T-helper 22 cell (primary cell): Measurements from ENCODE around the gene ZFPM1.
"Not testable (repeated sequence)": the region's sequence is repeated elsewhere in the genome, so short reads cannot be mapped to it uniquely, and the experiment has no call there.

Experiments
- DNase-seq: peaks from one replicate; pipeline ENCODE4 v3.0.0-alpha.2; 2020; ENCODE audit warnings: low read depth

ZFPM1 gene

DNA sequence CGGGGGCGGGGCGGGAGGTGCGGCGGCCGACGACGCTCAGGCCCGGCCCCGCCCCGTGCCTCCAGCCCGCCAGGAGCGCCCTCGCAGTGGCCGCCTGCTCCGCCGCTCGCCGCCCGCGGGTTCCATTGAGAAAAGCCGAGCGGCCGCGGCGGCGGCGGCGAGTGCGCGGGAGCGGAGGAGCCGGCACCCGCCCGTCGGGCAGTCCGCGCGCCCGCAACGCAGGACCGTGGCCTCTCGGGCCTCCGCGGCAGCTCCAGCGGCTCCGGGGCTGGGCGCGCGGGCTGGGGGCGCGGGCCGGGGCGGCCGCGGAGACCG, at the start of gene ZFPM1:
TSS of gene ZFPM1 (plus strand) at position 64 of the 315 bp plus-strand sequence. CDS start 359 bp downstream, outside the sequence.
- DNase-seq: no peak

DNA sequence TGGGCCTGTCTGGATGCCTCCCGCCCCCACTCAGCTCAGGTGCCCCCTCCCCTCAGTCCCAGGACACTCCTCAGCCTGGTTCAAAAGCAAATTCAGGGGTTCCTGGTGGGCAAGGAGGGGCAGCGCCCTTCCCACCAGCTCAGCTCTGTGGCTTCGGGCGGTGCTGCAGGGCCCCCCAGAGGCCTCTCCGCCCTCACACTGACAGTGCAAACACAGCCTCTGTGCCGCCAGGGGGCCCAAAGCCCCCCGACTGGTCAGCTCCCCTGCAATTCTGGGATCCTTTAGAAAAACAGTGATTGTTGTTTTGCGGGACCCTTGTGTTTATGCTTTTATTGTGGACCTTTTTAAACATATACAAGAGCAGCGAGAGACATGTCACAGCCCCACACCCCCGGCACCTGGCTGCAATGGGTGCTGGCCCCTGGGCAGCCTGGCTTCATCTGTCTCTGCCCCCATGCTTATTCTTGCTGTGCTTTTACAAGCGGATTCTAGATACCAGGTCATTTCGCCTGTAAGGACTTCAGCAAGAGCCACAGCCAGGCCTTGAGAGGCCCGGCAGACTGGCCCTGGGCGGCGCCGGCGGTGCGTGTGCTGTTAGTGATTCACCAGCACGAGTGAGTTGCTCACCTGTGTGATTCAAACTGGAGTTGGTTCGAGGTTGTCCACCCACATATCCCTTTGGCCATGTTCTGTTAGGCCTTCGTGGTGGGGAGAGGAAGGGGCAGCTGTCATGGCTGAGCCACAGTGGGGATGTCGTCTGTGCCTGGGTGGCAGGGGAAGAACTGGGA, 49.1 kb upstream of the ZFPM1 start:
- DNase-seq: no peak

DNA sequence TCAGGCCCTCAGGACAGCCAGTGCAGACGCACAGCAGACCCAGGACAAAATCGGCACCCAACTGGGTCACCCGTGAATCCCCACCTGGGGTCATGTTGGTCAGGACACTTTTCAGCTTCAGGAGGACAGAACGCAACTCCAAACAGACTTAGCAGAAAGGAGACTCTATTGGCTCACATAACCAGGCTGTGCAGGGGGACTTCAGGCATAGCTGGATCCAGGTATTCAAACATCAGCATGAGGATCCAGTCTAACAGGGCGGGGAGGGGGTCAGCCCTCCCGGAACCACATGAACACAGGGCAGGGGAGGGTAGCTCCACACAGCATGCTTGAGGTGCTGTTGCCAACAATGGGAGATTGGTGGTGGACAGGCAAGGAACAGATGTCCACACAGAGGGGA, 48.3 kb upstream of the ZFPM1 start:
- DNase-seq: no peak

DNA sequence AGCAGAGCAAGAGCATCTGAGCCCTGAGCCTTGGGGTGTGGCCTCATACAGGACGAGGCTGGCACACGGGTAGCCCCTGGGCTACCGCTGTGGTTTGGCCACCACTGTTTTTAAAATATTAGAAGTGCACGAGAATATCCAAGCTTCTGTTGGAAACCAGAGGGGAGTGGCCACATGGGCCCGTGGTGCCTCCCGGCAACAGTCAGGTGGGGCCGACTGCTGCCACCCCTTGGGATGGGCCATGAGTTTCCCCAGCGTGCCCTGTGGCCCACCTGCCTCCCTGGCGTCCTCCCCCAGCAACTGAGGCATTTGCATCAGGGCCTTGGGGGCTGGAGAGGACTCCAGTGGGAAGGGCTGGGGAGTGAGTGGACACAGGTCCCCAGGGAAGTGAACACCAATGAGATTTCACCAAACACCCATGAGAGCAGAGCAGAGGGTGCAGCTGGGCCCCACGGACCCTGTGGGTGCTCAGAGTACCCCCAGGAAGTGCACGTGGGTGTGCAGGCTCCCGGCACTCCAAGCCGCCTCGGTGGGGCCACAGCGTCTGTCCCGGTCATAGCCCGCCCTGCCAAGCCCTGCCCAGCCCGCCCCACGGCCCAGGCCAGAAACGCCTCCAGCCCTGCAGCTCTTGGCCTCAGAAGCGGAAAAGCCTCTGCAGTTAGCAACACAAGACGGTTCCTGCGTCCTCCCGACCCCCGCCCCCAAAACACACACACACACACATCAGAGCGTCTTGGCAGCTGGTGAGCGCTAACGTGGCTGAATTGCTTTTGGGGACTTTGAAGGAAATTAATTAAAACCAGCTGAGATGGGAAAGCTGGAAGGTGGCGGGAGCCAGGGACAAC, 47.6 kb upstream of the ZFPM1 start:
- DNase-seq: no peak

DNA sequence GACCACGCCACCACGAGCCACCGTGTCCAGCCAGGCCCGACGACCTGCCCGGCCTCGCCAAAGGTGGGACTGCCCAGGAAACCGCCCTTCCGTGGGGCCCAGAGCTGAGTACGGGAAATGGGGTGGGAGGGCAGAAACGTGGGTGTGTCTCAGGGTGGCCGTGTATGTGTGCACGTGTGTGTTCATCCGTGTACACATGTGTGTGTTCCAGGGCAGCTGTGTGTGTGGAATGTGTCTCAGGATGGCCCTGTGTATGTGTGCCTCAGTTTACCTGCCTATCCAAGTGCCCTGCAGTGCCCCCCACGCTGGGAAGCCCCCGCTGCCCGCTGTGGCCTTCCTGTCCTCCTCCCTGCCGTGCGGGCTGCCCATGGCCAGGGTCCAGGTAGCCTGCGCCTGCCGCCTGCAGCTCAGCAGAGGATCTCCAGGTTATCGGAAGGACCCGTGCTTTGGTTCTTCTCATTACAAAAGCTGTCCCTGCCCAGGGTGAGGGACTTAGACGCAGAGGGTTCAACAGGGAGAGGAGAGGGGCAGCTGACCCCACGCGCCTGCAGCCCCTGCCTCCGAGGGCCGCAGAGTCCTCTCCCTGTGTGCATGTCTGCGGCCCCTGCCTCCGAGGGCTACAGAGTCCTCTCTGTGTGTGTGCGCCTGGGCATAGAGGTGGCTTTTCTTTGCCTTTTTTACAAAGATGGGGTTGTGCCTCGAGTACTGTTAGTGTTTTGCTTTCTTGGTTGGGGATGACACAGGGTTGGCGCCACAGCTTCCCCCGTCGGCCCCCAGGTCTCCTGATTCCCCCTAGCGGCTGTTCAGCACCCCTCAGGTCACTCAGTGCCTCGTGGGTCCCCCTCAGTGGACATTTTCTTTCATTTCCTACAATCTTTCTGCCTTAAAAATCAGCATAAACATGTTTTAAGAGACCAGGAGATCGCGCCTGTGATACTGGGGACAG, 46.7 kb upstream of the ZFPM1 start:
- DNase-seq: no peak

DNA sequence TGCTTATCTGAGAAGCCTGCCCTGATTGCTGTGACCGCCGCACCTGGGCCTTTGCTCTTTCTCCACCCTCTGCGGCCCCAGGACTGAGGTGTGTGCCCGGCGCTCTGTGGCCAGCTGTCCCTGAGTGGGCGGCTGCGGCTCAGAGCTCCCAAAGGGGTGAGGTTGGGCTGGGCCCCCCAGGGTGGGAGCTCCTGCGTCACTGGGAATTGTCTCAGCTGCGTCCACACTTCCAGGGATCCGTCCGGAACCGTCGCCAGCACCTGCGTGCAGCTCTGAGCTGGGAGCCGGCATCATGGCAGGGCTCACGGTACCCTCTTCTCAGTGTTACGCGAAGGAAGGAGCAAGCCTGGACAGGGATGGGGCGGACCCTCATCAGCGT, 46.0 kb upstream of the ZFPM1 start:
- no peak for DNase-seq

DNA sequence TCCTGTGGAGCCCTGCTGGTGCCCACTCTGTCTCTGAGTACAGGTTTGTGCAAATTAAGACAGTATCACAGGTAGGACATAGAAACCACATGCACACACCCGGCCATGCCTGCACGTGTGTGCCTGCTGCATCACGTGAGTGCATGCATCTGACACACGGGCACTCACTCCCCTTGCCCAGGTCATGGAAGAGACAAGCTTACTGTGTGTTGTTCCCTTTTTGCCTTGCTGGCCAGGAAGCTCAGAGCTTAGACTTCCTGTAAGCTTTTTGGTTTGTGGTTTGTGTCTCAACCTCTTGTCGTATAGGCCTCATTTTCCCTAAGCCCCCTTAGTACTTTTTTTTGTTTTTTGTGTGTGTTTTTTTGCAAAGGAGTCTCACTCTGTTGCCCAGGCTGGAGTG, 45.3 kb upstream of the ZFPM1 start:
- DNase-seq: no peak

DNA sequence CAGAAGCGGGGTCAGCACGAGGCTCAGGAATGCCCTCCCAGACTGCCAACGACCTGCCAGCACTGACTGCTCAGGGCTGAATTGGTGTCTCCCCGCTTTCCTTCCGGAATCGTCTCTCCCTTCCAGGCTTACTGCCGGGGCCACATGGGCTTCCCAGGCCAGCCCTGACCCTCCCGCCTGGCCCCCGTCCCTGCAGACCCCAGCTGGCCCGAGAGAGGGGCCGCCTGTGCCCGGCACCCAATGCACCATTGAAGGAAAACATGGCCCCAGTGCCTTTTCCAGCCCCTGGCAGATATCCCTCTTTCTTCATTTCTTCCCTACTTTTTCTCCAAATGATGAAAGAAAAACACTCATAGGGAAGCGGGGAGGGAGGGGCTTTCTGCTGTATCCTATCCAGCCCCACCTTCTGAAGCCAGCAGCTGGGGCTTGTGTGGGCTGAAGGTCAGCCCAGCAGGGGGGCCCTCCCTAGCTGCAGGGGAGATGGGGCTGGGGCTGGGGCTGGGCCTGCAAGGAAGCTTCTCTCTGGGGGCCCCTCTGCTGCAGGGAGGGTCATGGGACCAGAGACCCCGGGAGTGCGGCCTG, 44.4 kb upstream of the ZFPM1 start:
- DNase-seq: no peak

DNA sequence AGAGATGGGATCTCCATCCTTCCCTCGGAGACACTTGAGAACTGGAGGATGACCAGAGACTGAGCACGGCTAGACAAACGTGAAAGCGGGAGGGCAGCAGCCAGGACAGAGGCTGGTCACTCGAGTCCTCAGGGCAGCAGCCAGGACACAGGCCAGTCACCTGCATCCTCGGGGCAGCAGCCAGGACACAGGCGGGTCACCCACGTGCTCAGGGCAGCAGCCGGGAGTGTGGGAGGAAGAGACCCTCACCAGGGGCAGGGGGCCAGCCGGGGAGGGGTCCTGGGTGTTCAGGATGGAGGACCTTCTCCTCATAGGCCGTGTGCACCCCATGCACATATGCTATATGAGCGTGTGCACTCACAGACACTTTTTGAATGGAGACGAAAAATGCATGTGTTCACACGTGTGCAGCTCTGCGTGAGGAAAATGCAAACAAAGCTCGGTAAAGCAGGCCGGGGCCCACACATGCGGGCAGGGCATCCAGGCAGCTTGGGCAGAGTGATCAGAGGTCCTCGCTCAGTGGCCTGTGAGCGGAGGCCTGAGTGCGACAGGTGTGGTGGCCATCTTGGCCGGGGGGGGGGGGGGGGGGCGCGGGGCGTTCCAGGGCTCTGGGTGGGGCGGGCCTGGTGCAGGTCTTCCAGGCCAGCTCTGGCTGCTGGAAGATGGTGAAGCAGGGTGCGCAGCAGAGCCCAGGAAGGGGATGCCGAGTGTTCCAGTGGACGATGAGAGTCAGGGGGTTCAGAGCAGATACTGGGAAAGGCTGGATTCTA, 43.6 kb upstream of the ZFPM1 start:
- no peak for DNase-seq

DNA sequence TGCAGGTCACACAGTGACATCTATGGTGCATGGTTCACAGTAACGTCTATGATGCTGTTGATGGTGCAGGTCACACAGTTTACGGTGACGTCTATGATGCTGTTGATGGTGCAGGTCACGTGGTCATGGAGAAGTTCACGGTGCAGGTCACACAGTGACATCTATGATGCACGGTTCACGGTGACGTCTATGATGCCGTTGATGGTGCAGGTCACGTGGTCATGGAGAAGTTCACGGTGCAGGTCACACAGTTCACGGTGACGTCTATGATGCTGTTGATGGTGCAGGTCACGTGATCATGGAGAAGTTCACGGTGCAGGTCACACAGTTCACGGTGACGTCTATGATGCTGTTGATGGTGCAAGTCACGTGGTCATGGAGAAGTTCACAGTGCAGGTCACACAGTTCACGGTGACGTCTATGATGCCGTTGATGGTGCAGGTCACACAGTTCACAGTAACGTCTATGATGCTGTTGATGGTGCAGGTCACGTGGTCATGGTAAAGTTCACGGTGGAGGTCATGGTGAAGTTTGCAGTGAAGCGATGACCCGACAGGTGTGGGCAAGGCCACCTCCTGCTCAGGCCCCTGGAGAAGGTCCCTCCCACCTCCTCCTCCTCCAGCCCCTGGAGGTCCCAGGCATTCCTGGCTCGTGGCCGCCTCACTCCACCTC, 42.6 kb upstream of the ZFPM1 start:
- DNase-seq: not testable (repeated sequence)

DNA sequence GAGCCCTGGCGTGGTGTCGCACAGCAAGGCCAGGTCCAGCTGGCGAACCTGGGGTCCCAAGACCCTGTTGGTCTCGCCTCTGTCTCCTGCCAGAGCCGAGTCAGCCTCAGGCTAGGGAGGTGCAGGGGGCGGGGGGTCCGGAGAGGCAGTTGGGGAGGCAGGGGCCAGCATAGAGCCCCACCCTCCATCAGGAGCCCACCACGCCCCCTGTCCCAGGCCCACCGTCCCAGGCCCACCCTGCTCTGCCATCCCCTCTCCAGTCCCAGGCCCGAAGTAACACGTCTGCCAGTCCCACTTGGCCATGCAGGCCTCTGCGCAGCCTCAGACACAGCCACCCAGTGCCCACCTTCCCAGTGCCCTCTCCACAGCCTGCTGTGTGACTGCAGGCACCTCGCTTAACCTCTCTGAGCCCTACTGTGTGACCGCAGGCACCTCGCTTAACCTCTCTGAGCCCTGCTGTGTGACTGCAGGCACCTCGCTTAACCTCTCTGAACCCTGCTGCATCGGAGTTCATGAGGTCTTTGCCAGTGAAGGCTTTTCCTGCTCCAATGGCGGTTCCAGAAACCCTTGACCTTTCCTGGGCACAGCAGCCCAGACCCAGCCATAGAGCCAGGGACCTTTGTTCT, 41.0 kb upstream of the ZFPM1 start:
- DNase-seq: no peak

DNA sequence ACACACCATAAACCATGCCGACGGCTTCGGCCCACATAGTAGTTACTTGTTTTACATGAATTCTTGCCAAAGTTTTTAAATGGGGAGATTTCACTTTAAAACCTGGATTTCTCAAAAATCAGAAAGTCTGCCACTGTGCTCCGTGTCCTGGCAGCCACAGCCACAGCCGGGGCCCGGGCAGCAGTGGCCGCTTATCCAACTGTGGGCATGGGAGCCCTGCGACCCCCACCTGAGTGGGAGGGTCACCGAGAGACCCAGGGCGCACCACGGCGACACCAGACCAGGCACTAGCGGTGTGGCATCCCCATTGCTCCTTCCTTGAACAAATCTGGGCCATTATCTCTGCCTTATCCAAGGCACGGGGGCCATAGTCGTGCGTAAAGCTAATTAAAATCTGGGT, 40.3 kb upstream of the ZFPM1 start:
- no peak for DNase-seq

DNA sequence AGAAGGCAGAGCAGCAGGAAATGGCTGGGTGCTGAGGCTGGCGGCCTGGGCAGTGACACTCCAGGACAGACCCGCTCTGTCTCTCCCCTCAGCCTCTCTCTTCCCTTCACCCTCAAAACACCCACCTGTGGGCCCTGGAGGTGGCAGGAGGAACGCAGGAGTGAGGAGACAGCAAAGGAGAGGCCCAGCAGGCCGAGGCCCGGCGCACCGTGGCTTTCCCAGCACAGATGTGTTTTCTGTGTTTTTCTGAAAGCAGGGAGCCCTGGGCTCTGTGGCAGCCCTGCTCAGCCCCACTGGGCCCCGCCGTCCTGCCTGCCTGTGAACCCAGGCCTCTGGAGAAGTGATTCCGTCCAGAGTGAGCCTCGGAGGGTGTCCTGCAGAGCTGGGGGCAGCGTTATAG, 39.8 kb upstream of the ZFPM1 start:
- DNase-seq: no peak

DNA sequence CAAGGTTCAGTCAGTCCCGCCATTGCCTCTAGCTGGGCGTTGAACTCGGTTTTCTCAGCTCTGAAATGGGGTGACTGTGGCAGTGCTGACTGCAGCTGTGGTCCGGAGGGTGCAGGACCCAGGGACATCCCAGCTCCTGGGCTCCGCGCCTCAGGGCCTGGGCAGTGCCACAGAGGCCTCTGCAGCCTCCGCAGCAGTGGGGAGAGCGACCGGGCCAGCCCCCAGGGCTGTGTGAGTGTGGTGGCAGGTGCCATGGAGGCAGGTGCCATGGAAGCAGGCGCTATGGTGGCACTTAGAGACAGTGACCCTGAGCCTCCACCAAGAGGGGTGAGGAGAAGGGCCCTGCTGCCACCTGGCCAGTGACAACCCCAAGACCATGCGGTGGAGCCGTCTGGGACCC, 39.4 kb upstream of the ZFPM1 start:
- no peak for DNase-seq

DNA sequence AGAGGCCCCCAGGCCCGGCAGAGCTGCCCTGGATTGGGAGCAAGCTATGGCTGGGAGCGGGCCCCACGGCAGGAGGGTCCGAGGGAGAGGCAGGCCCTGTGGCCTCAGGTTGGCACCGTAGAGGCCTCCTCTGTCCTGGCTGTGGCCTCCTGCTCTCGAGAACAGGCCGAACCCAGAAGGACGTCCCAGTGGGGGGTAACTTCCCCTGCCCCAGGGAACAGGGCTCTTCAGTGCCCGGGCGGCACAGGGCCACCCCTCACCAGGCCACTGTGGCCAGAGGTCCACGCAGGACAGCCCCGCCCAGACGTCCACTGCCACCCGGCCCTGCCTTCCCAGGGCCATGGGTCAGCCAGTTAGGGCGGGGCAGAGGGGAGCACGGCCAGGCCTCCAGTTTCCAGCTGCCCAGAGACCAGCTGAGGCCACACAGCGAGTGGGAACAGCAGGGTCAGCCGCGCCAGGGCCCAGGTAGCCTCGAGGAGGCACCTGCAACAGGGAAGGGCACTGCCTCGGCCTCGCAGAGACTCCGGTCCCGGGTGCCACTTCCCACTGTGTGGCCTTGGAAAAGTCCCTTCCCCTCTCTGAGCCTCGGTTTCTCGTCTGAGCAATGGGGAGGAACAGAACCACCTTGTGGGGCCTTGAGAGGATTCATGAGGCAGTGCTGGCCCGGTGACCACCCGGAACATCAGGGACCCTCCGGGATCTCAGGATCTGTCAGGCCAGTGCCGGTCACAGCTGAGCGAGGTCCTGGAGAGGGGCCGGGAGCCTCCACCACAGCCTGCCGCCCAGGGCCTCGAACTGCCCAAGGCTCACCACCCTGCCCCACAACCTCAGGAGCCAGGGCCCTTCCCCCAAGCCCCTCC, 38.3 kb upstream of the ZFPM1 start:
- DNase-seq: no peak

DNA sequence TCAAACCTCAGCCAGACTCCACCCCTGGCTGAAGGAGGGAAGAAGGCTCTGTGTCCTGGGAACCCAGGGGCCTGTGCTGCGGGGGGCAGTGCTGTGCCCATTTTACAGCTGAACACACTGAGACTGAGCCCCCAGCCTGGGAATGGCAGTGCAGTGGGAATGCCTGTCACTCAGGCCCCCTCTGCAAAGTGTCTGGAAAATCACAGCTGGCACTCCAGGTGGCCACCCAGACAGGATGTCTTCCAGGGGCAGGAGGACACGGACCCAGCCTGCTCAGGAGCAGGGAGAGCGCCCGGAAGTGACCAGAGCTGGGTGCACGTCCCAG, 37.7 kb upstream of the ZFPM1 start:
- DNase-seq: no peak

DNA sequence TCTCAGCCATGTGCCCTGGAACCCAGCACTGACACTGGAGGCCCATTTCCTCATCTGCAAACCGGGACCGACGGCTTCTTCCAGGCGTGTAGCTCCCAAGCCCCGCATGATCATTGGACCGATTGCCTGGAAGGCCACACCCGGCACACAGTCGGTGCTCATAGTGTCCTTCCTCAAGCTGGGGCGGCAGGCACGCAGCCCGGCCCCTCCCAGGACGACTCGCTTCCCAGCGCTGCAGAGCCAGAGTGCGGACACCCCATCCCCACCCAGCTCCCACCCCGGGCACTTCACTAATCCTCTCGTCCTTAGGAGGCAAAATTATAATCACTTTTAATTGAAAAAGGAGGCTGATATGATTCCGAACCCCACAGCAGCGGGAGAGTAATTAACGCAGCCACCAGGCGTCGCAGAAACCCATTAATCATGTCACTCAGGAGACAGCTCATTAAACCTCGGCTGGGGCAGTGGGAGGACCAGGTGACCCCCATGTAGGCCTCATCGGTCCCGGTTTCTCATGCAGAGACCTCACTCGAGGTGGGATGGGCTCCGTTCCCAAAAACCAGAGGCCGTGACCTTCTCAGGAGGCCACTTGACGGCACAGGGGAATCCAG, 37.3 kb upstream of the ZFPM1 start:
- no peak for DNase-seq

DNA sequence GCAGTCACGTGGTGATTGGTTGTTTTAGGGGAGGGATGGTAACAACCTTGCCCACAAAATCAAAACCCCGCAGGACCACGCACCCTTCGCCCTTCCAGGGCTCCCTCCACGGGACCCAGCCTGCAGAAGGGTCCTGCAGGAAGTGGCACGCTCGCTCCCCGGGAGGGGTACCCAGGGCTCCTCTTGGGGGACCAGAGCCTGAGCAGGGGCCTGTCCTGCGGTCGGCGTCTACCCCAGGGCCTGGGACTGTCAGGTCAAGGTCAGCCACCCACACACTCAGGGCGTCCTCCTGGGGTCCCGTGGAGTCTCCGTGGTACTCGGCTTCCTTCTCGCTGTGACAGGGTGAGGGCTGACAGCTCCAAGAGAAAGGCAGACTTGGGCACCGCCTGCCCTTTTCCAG, 36.4 kb upstream of the ZFPM1 start:
- no peak for DNase-seq
